GM18861 (cell line): ENCODE data around the gene C1S.

Experiments used
- ATAC-seq: cut with Tn5 transposase; IDR thresholded peaks from one replicate; pipeline ENCODE4 v1.9.1; 2021; ENCODE audit not compliant: unreplicated experiment

The C1S gene

DNA sequence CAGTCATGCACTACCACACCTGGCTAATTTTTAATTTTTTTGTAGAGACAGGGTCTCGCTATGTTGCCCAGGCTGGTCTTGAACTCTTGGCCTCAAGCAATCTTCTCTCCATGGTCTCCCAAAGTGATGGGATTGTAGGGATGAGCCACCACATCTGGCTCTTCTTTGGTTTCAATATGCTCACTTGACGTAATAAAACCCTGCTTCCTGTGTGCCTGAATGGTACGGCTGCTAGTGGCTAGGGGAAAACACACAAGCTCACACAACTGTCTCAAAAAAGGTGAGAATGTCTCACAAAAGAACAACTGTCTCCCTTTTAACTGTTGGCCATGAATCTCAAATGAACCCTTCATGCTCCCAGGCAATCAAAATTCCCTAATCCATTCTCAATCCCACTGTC lies 15.0 kb downstream of the C1S start:
- no peak for ATAC-seq

DNA sequence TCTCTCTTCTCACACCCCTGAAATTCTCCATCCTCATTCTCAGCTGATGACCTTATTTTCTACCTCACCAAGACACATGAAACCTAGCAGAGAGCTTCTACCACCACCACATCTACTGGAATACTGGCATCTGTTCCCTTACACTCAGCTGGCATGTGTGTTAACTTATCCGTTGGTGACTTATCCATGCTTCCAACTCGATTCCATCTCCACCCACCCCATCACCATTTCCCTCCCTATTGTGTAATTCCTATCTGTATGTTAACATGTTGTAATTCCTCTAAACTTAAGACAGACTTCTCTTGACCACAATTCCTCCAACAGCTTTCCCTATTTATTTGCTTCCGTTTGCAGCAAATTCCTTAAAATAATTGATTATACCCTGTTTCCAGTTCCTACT lies 15.4 kb downstream of the C1S start:
- ATAC-seq: no peak

DNA sequence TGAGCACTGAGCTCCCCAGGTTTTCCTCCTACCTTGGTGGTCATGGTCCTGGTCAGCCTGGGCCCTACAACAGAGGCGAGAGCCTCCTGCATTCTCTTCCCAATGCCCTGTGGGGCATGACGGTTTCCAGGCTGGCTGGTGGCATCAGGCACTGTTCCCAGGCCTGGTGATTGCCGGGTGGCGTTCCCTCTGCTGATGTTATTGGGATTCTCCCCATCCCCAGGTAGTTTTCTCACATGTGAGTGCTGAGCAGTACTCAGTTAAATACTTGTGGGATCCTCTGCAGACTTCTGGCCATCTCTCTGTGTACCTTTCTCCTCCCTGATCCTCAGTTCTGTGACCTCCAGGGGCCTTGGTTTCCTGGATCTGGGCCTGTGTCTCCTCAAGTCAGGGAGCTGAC lies 16.0 kb downstream of the C1S start:
- ATAC-seq: no peak

DNA sequence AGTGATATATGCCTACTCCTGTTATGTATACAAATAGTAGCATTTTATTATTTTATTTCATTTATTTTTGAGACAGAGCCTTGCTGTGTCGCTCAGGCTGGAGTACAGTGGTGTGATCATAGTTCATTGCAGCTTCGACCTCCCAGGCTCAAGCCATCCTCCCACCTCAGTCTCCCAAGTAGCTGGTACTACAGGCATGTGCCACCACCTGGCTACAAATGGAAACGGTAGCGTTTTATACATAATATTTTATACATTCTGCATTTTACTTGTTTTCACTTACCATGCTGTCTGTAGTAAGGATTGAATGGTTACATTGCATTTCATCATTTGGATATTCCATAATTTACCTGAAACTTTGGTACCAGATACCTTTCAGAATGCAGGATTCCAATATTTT lies 17.6 kb downstream of the C1S start:
- ATAC-seq: no peak

DNA sequence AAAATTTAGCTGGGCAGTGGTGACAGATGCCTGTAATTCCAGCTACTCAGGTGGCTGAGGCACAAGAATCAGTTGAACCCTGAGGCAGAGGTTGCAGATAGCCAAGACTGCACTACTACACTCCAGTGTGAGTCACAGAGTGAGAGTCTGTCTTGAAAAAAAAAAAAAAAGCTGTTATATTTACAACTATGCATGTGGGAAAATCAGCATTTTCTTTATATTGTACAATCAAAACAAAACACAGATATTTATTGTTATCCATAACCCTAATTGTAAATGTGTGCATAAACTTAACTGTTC lies 19.3 kb downstream of the C1S start:
- no peak for ATAC-seq

DNA sequence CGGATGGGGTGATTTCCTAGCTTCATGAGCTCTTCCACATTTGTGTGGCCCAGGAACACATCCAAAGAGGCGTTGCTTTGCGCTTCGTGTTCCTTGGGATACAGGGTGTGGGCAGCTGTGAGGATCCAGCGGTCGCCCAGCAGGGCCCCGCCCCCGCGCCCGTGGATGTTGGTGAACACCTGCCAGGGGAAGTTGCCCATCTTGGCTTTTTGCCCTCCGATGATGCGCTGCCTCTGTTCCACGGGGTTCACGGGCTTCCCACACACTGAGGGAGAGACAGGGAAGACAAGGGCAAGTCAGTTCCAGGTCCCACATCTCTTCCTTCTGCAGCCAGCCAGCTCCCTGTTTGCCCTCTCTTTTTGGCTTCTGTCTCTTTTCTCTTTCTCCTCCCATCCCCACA lies 20.5 kb downstream of the C1S start:
- no peak for ATAC-seq

DNA sequence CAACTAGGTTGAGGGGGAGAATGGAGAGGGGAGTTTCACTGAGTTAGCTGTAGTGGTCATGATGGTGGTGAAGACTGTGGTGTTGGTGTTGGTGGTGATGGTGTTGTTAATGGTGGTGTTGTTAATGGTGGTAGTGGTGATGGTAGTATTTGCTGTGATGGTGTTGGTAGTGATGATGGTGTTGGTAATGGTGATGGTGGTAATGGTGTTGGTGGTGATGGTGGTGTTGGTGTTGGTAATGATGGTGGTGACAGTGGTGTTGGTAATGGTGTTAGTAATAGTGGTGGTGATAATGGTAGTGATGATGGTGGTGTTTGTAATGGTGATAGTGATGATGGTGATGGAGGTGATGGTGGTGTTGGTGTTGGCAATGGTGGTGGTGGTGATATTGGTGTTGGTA lies 22.6 kb downstream of the C1S start:
- ATAC-seq: no peak

DNA sequence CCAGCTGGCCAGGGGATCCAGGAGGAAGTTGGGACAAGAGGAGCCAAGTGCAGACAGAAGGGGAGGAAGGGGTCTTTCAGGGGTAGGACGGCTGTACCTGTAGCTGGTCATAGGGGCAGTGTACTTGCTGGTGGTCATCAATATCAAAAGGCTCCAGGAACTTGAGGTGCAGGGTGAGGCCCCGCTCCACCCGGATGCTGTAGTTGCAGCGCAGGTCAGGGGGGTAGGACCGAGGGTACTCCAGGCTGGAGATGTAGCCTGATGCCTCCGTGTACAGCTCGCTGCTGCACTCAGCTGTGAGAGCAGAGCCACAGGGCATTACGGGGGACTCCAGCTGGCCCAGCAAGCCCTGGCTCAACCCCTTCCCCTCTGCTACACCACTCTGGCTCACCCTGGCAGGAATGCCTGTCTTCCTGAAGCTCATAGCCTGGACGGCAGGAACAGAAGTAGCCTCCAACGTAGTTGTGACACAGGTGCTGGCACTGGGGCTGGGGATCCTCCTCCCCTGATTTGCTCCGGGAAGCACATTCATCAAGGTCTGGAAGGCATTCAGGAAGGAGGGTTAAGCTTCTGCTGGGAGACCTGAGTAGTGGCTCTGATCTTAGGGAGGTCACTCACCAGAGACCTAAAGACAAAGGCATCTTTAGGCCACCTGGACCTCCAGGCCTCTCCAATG lies 28.8 kb downstream of the C1S start:
- ATAC-seq: no peak

DNA sequence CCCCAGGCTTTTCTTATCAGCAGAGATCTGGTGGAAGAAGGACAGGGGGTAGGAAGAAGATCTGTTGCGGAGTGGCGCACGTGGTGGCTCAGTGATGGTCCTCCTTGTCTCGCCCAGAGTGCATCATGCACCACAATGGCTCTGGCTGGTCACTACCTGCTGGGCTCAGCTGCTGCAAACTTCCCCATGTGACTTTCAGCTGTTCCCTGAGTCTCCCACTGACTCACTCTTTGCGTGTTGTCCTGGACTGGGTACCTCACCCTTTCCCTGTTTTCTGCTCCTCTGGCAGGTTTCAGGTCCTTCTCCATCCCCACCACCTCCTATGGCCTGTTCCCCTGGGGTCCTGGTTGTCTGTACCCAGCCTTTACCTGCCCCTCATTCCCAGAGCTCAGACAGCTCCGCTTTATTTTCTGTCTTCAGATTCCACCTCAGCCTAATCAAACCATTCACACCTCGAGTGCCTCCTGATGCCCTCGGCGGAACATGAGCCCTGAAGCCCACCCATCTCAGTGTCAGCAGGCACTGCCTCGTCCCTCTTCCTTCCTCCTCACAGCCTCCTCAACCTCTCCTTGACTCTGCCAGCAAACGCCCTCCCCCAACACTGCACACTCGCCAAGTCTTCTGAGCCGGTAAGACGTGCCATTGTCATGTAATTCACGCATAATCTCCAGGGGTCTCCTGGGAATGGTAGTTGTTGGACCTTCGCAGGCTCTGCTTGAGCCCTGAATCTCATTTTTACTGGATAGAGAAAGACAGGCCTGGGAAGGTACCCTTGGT lies 29.9 kb downstream of the C1S start:
- no peak for ATAC-seq

DNA sequence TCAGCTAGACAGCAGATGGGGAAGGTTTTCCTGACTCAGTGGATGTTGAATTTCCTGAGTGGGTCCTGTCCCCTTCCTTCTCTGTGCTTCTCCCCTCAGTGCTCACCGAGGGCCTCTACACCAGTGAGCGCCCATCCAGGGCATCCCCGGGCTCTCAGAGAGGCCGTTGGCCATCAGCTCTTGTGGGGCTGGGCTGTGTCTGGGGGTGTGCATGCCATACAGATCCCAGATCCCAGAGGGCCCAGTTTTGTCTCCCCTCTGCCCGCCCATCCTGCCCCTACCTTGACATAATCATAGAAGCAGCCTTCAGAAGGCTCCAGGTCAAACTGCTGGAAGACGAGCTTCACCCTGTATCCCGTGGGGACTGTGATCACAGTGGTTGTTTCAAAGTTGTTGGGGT lies 30.7 kb downstream of the C1S start:
- no peak for ATAC-seq

DNA sequence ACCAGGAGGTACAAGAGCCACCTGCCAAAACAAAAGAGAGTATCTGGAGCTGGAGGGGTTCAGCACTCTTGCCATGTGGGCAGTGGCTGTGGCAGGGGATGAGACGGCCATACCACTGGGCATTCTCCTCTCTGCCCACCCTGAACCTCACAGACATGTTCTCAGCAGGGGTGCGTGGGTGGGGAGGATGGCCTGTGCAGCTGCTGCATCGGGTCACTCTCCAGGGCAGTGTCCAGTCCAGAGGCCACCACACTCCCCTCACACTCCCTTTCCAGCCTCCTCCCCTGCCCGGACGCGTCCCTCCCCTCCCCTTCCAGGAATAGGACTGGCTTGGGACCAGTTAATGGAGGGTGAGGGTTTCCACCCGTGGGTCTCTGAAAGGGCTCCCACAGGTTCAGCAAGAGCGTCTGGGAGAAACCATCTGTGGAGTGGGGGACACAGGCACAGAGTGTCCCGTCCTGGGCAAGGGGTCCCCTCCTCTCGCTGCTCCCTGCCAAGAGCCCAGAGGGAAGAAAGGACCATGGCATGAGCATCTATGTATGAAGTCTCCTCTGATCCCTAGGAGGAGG lies 31.2 kb downstream of the C1S start:
- no peak for ATAC-seq

DNA sequence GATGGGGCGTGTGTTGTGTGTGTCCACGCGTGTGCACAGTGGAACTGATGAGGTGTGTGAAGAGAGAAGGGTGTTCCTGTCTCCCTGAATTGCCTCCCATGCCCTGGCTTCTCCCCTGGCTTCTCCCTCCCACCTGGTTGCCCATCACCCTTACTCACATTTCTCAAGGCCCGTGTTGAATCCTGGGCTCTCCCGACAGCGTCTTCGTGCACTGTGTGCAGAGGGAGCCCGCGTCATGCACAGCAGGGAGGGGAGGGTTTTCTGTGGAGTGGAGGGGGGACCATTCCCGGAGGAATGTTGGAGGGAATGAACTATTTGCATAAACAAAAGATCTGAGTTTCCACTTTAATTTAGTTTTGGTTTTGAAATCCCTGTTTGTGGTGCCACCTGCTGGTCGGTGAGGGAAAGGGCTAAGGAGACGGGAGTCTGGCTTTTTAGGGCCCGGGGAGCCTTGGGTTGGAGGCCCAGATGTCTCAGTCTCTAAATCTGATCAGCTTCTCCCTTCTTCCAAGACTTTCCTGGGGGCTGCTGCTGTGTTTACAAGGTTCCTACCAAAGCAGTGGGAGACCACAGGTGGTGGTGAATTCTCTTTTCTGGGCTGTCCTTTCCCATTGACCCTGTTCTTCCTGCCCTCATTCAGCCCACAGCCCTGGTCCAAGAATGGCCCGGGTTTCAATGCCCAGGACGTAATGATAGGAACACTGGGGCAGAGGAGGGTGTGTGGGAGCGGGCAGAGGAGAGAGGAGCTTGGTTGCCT lies 31.9 kb downstream of the C1S start, which contains the start of gene C1R:
Gene C1R (minus strand): TSS at position 217 of the 757 bp plus-strand sequence. CDS start 57 bp downstream, at position 160.
- ATAC-seq: no peak

DNA sequence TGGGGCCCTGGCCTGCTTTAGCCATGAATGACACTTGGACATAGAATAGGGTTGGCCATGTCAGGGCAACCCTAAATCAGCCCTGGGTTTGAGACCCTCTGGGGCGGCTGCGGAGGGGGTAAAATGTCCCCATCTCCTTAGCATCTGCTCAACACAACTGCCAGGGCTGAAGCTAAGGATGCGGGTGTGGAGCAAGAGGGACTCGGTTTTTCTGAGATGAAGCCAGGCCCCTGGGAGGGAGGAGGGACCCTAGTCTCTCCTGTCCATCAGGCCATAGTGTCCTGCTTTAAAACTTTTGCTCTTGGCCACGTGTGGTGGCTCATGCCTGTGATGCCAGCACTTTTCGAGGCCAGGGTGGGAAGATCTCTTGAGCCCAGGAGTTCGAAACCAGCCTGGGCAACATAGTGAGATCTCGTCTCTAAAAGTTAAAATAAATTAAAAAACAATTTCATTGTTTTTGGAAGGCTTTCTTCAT lies 32.5 kb downstream of the C1S start:
- no peak for ATAC-seq

DNA sequence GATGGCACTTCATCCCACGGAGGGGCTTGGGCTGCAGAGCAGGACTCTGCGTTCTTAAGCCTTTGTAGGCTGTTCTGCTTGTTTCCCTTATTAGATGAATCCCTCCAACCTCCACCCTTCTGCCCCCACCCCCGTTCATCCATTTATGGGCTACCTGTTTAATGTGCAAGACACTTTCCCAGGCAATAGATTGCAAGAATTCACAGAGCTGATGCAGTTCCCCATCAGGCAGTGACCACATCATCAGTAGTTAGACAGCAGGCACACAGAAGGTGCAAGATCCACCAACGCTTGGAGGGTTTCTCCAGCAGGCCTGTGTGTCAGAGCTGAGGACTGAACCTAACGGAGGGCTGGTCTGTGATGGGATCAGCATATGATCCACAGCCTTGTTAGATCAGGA lies 33.0 kb downstream of the C1S start:
- ATAC-seq: no peak

DNA sequence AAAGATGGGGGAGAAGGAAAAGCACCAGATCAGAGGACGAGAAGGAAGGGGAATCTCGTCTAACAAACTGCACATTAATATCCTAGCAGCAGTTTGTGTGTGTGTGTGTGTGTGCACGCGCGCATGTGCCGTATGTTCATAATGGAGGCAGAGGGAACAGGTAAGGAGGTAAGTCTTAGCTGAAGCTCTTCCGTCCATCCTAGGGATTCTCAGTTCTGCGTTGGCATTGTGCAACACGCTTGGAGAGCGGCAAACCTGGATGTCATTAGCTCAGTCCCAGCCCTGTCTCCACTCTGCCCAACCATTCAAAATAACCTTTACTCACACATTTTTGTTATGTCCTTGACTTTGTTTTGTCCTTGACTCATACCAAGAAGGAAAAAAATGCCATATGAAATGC lies 33.4 kb downstream of the C1S start:
- no peak for ATAC-seq

DNA sequence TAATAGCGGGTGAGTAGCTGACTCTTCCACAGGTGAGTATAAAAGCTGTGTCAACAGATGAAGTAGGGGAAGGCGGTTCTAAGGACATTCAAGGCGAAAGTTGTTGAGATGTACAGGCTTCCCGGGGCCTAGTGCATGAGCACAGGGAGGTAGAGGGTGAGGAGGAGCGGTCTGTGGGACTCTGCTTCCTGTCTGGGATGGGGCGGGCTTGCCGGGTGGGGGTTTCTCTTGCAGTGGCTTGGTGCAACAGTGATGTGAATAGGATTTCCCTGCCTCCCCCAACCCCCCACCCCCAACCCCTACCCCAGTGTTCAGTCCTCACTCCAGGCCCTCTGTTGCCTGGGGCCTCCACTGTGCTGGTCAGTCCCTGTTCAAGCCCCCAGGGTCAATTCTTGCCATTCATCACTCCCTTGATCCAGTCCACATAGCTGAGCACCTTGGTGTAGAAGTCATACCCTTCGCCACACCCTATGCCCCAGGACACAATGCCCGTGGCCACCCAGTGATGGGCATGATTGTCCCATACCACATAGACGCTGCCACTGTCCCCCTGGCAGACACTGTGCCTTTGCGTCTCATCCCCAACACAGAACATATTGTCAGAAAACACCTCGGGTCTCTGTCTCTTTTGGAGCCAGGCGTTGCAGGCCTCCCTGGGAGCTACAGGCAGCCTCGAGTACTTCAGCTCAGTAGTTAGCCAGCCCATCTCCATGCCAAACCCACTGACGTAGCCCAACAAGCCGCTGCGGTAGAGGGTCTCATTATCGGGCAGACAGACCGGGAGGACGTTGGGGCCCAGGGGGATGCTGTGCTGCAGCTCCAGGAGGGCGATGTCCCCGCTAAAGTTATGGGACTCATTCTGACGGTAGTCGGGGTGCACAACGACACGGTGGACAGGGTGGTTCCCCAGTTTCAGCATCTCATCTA lies 35.8 kb downstream of the C1S start:
- no peak for ATAC-seq

DNA sequence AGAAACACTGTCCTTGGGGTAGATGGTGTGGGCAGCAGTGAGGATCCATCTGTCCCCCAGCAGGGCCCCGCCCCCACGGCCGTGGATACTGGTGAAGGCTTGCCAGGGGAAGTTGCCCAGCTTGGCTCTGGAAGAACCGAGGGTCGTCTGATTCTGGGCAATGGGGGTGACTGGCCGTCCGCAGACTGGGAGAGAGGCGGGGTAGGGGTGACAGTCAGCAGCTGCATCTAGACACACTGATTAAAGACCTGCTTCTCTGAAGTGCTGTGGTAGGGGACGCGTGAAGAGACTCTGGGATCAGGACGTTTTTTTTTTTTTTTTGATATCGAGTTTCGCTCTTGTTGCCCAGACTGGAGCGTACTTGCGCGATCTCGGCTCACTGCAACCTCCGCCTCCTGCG lies 36.5 kb downstream of the C1S start:
- ATAC-seq: no peak

DNA sequence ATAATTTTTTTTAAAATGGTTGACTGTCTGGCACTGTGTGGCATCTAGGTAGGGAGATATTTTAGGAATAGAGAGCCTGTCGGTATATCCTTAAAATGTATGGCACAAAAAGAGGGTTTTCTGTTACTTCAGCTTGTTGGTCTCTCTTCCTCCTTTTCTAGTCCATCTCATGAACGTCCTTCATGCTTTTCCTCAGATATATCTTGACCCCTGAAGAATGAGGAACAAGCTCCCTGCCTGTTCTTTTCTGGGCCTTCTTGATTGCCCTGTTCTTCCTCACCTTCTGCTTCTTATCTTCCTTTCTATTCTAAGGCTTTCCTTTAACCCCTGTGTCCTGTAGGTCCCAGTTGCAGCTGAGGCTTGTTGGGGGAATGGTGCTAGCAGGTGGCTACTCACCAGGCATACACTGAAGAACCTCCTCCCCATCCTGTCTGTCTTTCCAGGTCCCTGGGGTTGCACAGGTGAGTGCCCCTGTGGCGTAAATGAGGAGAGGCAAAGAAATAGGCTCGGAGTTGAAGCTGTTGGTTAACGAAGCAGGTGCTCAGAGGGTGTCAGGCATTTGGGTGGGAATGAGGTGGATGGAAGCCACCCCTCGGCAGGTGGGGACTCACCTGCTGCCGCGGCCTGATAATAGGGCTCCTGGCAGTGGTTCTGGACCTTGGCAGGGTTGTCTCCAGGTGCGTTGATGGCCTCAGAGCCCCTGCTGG lies 38.9 kb downstream of the C1S start:
- ATAC-seq: no peak

DNA sequence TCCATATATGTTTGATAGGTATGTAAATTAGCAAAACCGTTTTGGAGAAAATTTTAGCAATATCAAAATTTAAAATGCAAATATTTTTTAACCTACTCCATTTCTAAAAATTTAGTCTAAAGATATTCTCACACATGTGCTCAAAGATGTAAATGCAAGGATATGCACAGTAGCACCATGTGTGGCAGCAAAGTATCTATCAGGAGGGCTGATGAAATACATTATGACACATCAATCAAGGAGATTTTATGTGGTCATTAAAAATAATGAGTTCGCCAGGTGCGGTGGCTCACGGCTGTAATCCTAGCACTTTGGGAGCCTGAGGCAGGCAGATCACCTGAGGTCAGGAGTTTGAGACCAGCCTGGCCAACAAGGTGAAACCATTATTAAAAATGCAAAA lies 39.7 kb downstream of the C1S start:
- no peak for ATAC-seq
